RWPE2 (cell line): Measurements from ENCODE around the gene FGFR2.

Source experiments
- ATAC-seq: fragments of 200-7000 bp; cut with Tn5 transposase; 3 replicates; pipeline ENCODE4 v1.9.1; 2021; ENCODE audit warnings: low read depth
- DNase-seq: peaks from one replicate; pipeline ENCODE4 v3.0.0-alpha.2; 2020; ENCODE audit warnings: low spot score
- H3K27ac ChIP-seq: fragments of 450-650 bp; 2 replicates; pipeline ENCODE4 v1.5.1; 2017; ENCODE audit warnings: mild to moderate bottlenecking; ENCODE audit not compliant: poor library complexity, severe bottlenecking
- H3K27me3 ChIP-seq: fragments of 250-450 bp; sonication (Bioruptor Pico); 2 replicates; pipeline ENCODE4 v1.5.1; 2021; ENCODE audit warnings: mild to moderate bottlenecking, moderate library complexity; ENCODE audit not compliant: insufficient read depth, poor library complexity, severe bottlenecking
- H3K36me3 ChIP-seq: fragments of 250-450 bp; sonication (Bioruptor Pico); 2 replicates; pipeline ENCODE4 v1.5.1; 2020; ENCODE audit warnings: low read depth, mild to moderate bottlenecking, moderate library complexity
- H3K4me1 ChIP-seq: fragments of 250-450 bp; sonication (Bioruptor Pico); 2 replicates; pipeline ENCODE4 v1.5.1; 2021; ENCODE audit warnings: mild to moderate bottlenecking, moderate library complexity; ENCODE audit not compliant: insufficient read depth, poor library complexity, severe bottlenecking
- H3K4me3 ChIP-seq: fragments of 250-450 bp; sonication (Bioruptor Pico); 2 replicates; pipeline ENCODE4 v1.5.1; 2021; ENCODE audit warnings: mild to moderate bottlenecking, moderate library complexity; ENCODE audit not compliant: severe bottlenecking
- H3K9me3 ChIP-seq: fragments of 250-450 bp; sonication (Bioruptor Pico); 2 replicates; pipeline ENCODE4 v1.5.1; 2021; ENCODE audit warnings: mild to moderate bottlenecking, moderate library complexity; ENCODE audit not compliant: severe bottlenecking
- CTCF ChIP-seq: fragments of 450-650 bp; IDR thresholded peaks from one replicate; pipeline ENCODE4 v1.5.1; 2017; ENCODE audit warnings: mild to moderate bottlenecking, moderate library complexity; ENCODE audit not compliant: poor library complexity, severe bottlenecking

FGFR2 gene

GRCh38 chr10:121531830-121532178, 66.4 kb downstream of the FGFR2 start:
- H3K4me1 ChIP-seq = no peaks in the 10 kb centered on the region
- no peak for DNase-seq
- no peak for TF ChIP-seq CTCF
- no peaks in the 10 kb centered on the region for H3K36me3 ChIP-seq
- H3K27ac ChIP-seq = no peak overlapping the region
- ATAC-seq = no peak
- no peaks in the 10 kb centered on the region for H3K27me3 ChIP-seq
- H3K4me3 ChIP-seq = no peak overlapping the region
- no peaks in the 10 kb centered on the region for H3K9me3 ChIP-seq

GRCh38 chr10:121531076-121531829, 67.0 kb downstream of the FGFR2 start:
- DNase-seq (no peak), ATAC-seq (no peak)
- no peaks in the 10 kb centered on the region for H3K36me3 ChIP-seq
- no peak overlapping the region for H3K27ac ChIP-seq
- H3K9me3 ChIP-seq = no peaks in the 10 kb centered on the region
- no peaks in the 10 kb centered on the region for H3K27me3 ChIP-seq
- no peak overlapping the region for H3K4me3 ChIP-seq
- H3K4me1 ChIP-seq = no peaks in the 10 kb centered on the region
- no peak for TF ChIP-seq CTCF

- Histone ChIP-seq H3K27me3 (no peaks in the 10 kb centered on the region), H3K36me3 (no peaks in the 10 kb centered on the region), H3K9me3 (no peaks in the 10 kb centered on the region), H3K4me3 (no peak overlapping the region), H3K27ac (no peak overlapping the region), H3K4me1 (no peaks in the 10 kb centered on the region)
- no peak for TF ChIP-seq CTCF
- DNase-seq = no peak
- no peak for ATAC-seq
These were observed 67.7 kb downstream of the FGFR2 start for GRCh38 chr10:121530481-121531075.

GRCh38 chr10:121527690-121528089, 70.6 kb downstream of the FGFR2 start:
- Histone ChIP-seq H3K27ac (no peak overlapping the region), H3K9me3 (no peaks in the 10 kb centered on the region), H3K4me3 (no peak overlapping the region), H3K27me3 (no peaks in the 10 kb centered on the region), H3K4me1 (no peaks in the 10 kb centered on the region), H3K36me3 (no peaks in the 10 kb centered on the region)
- ATAC-seq = no peak
- no peak for TF ChIP-seq CTCF
- DNase-seq = no peak

- Histone ChIP-seq H3K9me3 (no peaks in the 10 kb centered on the region), H3K36me3 (no peaks in the 10 kb centered on the region), H3K27ac (no peak overlapping the region), H3K27me3 (no peaks in the 10 kb centered on the region), H3K4me3 (no peak overlapping the region), H3K4me1 (no peaks in the 10 kb centered on the region)
- ATAC-seq = no peak
- no peak for TF ChIP-seq CTCF
- DNase-seq = no peak
These were observed 71.4 kb downstream of the FGFR2 start for GRCh38 chr10:121526801-121527221.
